Ovary (tissue), 9 donors: ENCODE measurements around the gene GNAT2. TPM values are rescaled to one million over a fixed set of nuclear protein-coding genes. Genes with fewer than 3 reads are reported as not detected.

Experiments
- DNase-seq, 5 donors: peaks; one replicate each; pipeline ENCODE4 v3.0.0-alpha.2; 2019 to 2020
- H3K27ac ChIP-seq, 2 donors: fragments of 200-600 bp; one replicate each; pipeline versions ENCODE4 v1.5.1 to v1.8.0; 2019 to 2022
- H3K27me3 ChIP-seq: fragments of 200-600 bp; one replicate; pipeline ENCODE4 v1.8.0; 2022
- H3K36me3 ChIP-seq: fragments of 200-600 bp; sonication (generic); one replicate; pipeline ENCODE4 v1.5.1; 2019
- H3K4me1 ChIP-seq: one replicate; pipeline ENCODE4 v1.8.1; 2013; ENCODE audit warnings: mild to moderate bottlenecking, moderate library complexity; ENCODE audit not compliant: insufficient read depth
- H3K4me3 ChIP-seq: fragments of 200-600 bp; sonication (generic); one replicate; pipeline ENCODE4 v1.5.1; 2017
- H3K9me3 ChIP-seq, 2 donors: fragments of 200-600 bp in 1 of 2; sonication (generic) in 1 of 2; one replicate each; pipeline versions ENCODE4 v1.5.1 to v1.8.1; 2013 to 2019; ENCODE audit warnings: mild to moderate bottlenecking in 1 of 2, moderate library complexity in 1 of 2
- CTCF ChIP-seq, 3 donors: fragments of 450-650 bp in 2 of 3; fragments of 200-600 bp in 1 of 3; IDR thresholded peaks; one replicate each; pipeline versions ENCODE4 v1.5.1 to v1.8.0; 2016 to 2022; ENCODE audit warnings: antibody characterized with exemption in 3 of 3, mild to moderate bottlenecking in 1 of 3
- EP300 ChIP-seq: sonication (generic); formaldehyde crosslinking; IDR thresholded peaks from one replicate; pipeline ENCODE4 v1.6.1; 2017; ENCODE audit warnings: antibody characterized with exemption
- POLR2A ChIP-seq: fragments of 450-650 bp; IDR thresholded peaks from one replicate; pipeline ENCODE4 v1.6.1; 2017; ENCODE audit warnings: antibody characterized with exemption, mild to moderate bottlenecking, moderate library complexity
- WGBS, 3 donors: extraction: QIAGEN DNeasy Blood & Tissue Kit in 1 of 3; methylation state at CpG; one replicate each; pipeline versions ENCODE4 v1.1.5 to v1.1.7; 2013 to 2017; 5-methylcytosine and 5-hydroxymethylcytosine counted together
- intact Hi-C, 4 donors: fragments of 100-400 bp; cut with DNase I; formaldehyde crosslinking; loops; one replicate each; pipeline versions ENCODE4 v1.11.0 to v1.15.1; 2022 to 2023
- polyA plus RNA-seq, 2 donors: library from polyadenylated mRNA; stranded (reverse); fragments of 200-250 nt in 1 of 2; fragments of 350-450 nt in 1 of 2; fragmentation: Illumina TruSeq in 1 of 2; extraction: RNeasy Lipid Tissue Mini Kit (QIAGEN cat#74804) in 1 of 2; gene quantifications; one replicate each; pipeline ENCODE4 v1.2.3, GENCODE V29; 2013 to 2014
- total RNA-seq, 7 donors: library from RNA; depleted of rRNA in 2 of 7; stranded (reverse); fragments of >200 nt in 2 of 7; fragmentation: NEBNext Ultra II Directional in 3 of 7; extraction: Animal tissue kit (Norgen Biotek cat#: 25700) in 3 of 7; gene quantifications; one replicate each; pipeline versions ENCODE4 v1.1.0 to v1.2.4, GENCODE V29; 2016 to 2023
- donor health status: DM: no; HTN: no; CAD: no; lungs with moderate emphysema.
- donor health status: DM: no; HTN: no; CAD: no.
- donor health status: Bipolar disorder and iron deficiency.
- donor health status: DM: yes; HTN: yes; CAD: no.
- donor health status: DM: no; HTN: no; CAD: no.
- donor health status: DM: yes; HTN: yes; CAD: no.

GNAT2 gene
- total and polyA plus RNA-seq, 9 donors: not detected

- H3K4me3 ChIP-seq: no peak overlapping the region
- H3K9me3 ChIP-seq: no peaks in the 10 kb centered on the region
- WGBS, 3 donors: 84 to 87% (median 85%) methylated on average over 23 of the region's 23 CpGs
- H3K27ac ChIP-seq: no peak overlapping the region
- no peaks in the 10 kb centered on the region for H3K36me3 ChIP-seq
- intact Hi-C loops: loop anchor here in 2 of 4 donors (5.0 kb wide), 1 partner anchor 81 kb away; the partner anchor contains the start of gene GNAI3 (in 2 of the 2)
- H3K27me3 ChIP-seq: no peaks in the 10 kb centered on the region
- H3K4me1 ChIP-seq: peaks cover 2% of the 10 kb centered on the region
- TF ChIP-seq EP300 (no peak), CTCF (IDR thresholded peaks at IDR 0.05) (no peak), POLR2A (no peak)
- DNase-seq: peak in 2 of 5 donors; percentile 21 to 23
Measured at GRCh38 chr1:109628540-109629321, 9.3 kb upstream of the GNAT2 start.

- intact Hi-C loops: loop anchor here in 2 of 4 donors (5.0 kb wide), 1 partner anchor 81 kb away; the partner anchor contains the start of gene GNAI3 (in 2 of the 2)
- 86 to 90% (median 88%) methylated on average over 23 of the region's 23 CpGs for WGBS, 3 donors
Measured at GRCh38 chr1:109627692-109628399, 8.4 kb upstream of the GNAT2 start.

GRCh38 chr1:109626682-109627408 lies 7.4 kb upstream of the GNAT2 start:
- H3K9me3 ChIP-seq: no peaks in the 10 kb centered on the region
- WGBS, 3 donors: 91 to 92% (median 91%) methylated on average over 21 of the region's 21 CpGs
- DNase-seq: no peak

More at GRCh38 chr1:109627692-109628399, 8.4 kb upstream of the GNAT2 start:
- H3K36me3 ChIP-seq: no peaks in the 10 kb centered on the region
- no peaks in the 10 kb centered on the region for H3K27me3 ChIP-seq
- no peak overlapping the region for H3K4me3 ChIP-seq
- peaks cover 2% of the 10 kb centered on the region for H3K4me1 ChIP-seq
- no peak for DNase-seq
- H3K9me3 ChIP-seq: no peaks in the 10 kb centered on the region
- no peak overlapping the region for H3K27ac ChIP-seq
- no peak for TF ChIP-seq CTCF (IDR thresholded peaks at IDR 0.05)
- TF ChIP-seq EP300: no peak

GRCh38 chr1:109625601-109626560 lies 6.5 kb upstream of the GNAT2 start:
- Histone ChIP-seq H3K4me3 (no peak overlapping the region), H3K27me3 (no peaks in the 10 kb centered on the region), H3K27ac (no peak overlapping the region), H3K36me3 (no peaks in the 10 kb centered on the region), H3K4me1 (peaks cover 8% of the 10 kb centered on the region), H3K9me3 (no peaks in the 10 kb centered on the region)
- DNase-seq: peak in 2 of 5 donors; percentile 24 to 42
- WGBS, 3 donors: 74 to 78% (median 75%) methylated on average over 32 of the region's 32 CpGs
- TF ChIP-seq EP300 (no peak), POLR2A (no peak), CTCF (IDR thresholded peaks at IDR 0.05) (no peak)
- intact Hi-C loops: loop anchor here in 2 of 4 donors (5.0 kb wide), 1 partner anchor 79 kb away; the partner anchor contains the start of gene GNAI3 (in 2 of the 2)

More at GRCh38 chr1:109626682-109627408, 7.4 kb upstream of the GNAT2 start:
- intact Hi-C loops: loop anchor here in 2 of 4 donors (5.0 kb wide), 1 partner anchor 80 kb away; the partner anchor contains the start of gene GNAI3 (in 2 of the 2)
- Histone ChIP-seq H3K27me3 (no peaks in the 10 kb centered on the region), H3K36me3 (no peaks in the 10 kb centered on the region), H3K4me3 (no peak overlapping the region), H3K4me1 (peaks cover 2% of the 10 kb centered on the region), H3K27ac (no peak overlapping the region)
- no peak for TF ChIP-seq EP300
